ENCODE data around the gene TRMT6.

Gene TRMT6

GRCh38 chr20:5950271-5951031, at the start of gene TRMT6, which contains the start of gene MCM8:
TRMT6 (minus strand) TSS chr20:5950533; CDS start chr20:5950405, 128 bp downstream.
MCM8 (plus strand) TSS chr20:5950652; CDS start chr20:5952016, 1,364 bp downstream.
- peak; percentile 90 to 97 (median 95) for DNase-seq (ENCODE audit: low read depth in 4 of 4, low spot score in 1 of 4)

GRCh38 chr20:5999783-6000182, 49.5 kb upstream of the TRMT6 start:
- DNase-seq (ENCODE audit: low read depth in 4 of 4, low spot score in 1 of 4): no peak

GRCh38 chr20:5996765-5997164, 46.4 kb upstream of the TRMT6 start:
- DNase-seq (ENCODE audit: low read depth in 4 of 4, low spot score in 1 of 4): peak in 1 of 4 experiments; percentile 8

GRCh38 chr20:5991623-5992441, 41.5 kb upstream of the TRMT6 start:
- no peak for DNase-seq (ENCODE audit: low read depth in 4 of 4, low spot score in 1 of 4)

- no peak for DNase-seq (ENCODE audit: low read depth in 4 of 4, low spot score in 1 of 4)
These were observed 40.6 kb upstream of the TRMT6 start for GRCh38 chr20:5990946-5991345.

- no peak for DNase-seq (ENCODE audit: low read depth in 4 of 4, low spot score in 1 of 4)
These were observed 39.2 kb upstream of the TRMT6 start for GRCh38 chr20:5989539-5989938.

GRCh38 chr20:5987383-5987782, 37.0 kb upstream of the TRMT6 start:
- no peak for DNase-seq (ENCODE audit: low read depth in 4 of 4, low spot score in 1 of 4)

GRCh38 chr20:5980720-5981538, 30.6 kb upstream of the TRMT6 start:
- no peak for DNase-seq (ENCODE audit: low read depth in 4 of 4, low spot score in 1 of 4)

GRCh38 chr20:5979801-5980200, 29.5 kb upstream of the TRMT6 start:
- no peak for DNase-seq (ENCODE audit: low read depth in 4 of 4, low spot score in 1 of 4)

GRCh38 chr20:5977975-5978374, 27.6 kb upstream of the TRMT6 start:
- no peak for DNase-seq (ENCODE audit: low read depth in 4 of 4, low spot score in 1 of 4)

GRCh38 chr20:5977223-5977622, 26.9 kb upstream of the TRMT6 start:
- DNase-seq (ENCODE audit: low read depth in 4 of 4, low spot score in 1 of 4): no peak

GRCh38 chr20:5975778-5976177, 25.4 kb upstream of the TRMT6 start:
- no peak for DNase-seq (ENCODE audit: low read depth in 4 of 4, low spot score in 1 of 4)

- DNase-seq (ENCODE audit: low read depth in 4 of 4, low spot score in 1 of 4): no peak
These were observed 24.2 kb upstream of the TRMT6 start for GRCh38 chr20:5974531-5974930.

- DNase-seq (ENCODE audit: low read depth in 4 of 4, low spot score in 1 of 4): no peak
These were observed 23.6 kb upstream of the TRMT6 start for GRCh38 chr20:5973971-5974370.

GRCh38 chr20:5973172-5973571, 22.8 kb upstream of the TRMT6 start:
- no peak for DNase-seq (ENCODE audit: low read depth in 4 of 4, low spot score in 1 of 4)

GRCh38 chr20:5971203-5971602, 20.9 kb upstream of the TRMT6 start:
- no peak for DNase-seq (ENCODE audit: low read depth in 4 of 4, low spot score in 1 of 4)

- DNase-seq (ENCODE audit: low read depth in 4 of 4, low spot score in 1 of 4): no peak
These were observed 20.0 kb upstream of the TRMT6 start for GRCh38 chr20:5970381-5970780.

GRCh38 chr20:5969940-5970339, 19.6 kb upstream of the TRMT6 start:
- DNase-seq (ENCODE audit: low read depth in 4 of 4, low spot score in 1 of 4): no peak

GRCh38 chr20:5969348-5969935, 19.1 kb upstream of the TRMT6 start:
- DNase-seq (ENCODE audit: low read depth in 4 of 4, low spot score in 1 of 4): no peak

- no peak for DNase-seq (ENCODE audit: low read depth in 4 of 4, low spot score in 1 of 4)
These were observed 18.1 kb upstream of the TRMT6 start for GRCh38 chr20:5968462-5968861.

GRCh38 chr20:5967469-5967868, 17.1 kb upstream of the TRMT6 start:
- no peak for DNase-seq (ENCODE audit: low read depth in 4 of 4, low spot score in 1 of 4)

All from stimulated activated CD4-positive, alpha-beta T cell treated with anti-CD3 and anti-CD28 coated beads, Interleukin-1b, Interleukin-23, amount 100 ng/mL, for 24 hours (primary cell).